Panc1 (cell line): ENCODE measurements around the gene ERFL.

Source experiments
- POLR2AphosphoS5 ChIP-seq: IDR thresholded peaks from 2 replicates; pipeline ENCODE4 v1.6.1; 2012; ENCODE audit warnings: mild to moderate bottlenecking, low read depth, low read length, moderate library complexity
- SIN3A ChIP-seq: IDR thresholded peaks from 2 replicates; pipeline ENCODE4 v1.6.1; 2012; ENCODE audit warnings: low read depth, mild to moderate bottlenecking, low read length, moderate library complexity, borderline replicate concordance; ENCODE audit not compliant: insufficient read depth
- TCF7L2 ChIP-seq: IDR thresholded peaks from 2 replicates; pipeline ENCODE4 v1.6.1; 2011; ENCODE audit warnings: mild to moderate bottlenecking, low read depth, low read length, inconsistent platforms
- TF ChIP-seq, protein P1 (sequence below): fragments of 450-650 bp; IDR thresholded peaks from 2 replicates; pipeline ENCODE4 v1.5.1; 2017; ENCODE audit warnings: mild to moderate bottlenecking
- TF ChIP-seq, protein P2 (sequence below), 2 experiments: IDR thresholded peaks; 2 replicates each; pipeline ENCODE4 v1.6.1; 2011 to 2012; ENCODE audit warnings: low read depth in 2 of 2, control low read depth in 1 of 2, low read length in 1 of 2, mild to moderate bottlenecking in 1 of 2, moderate library complexity in 1 of 2; ENCODE audit not compliant: insufficient read depth in 1 of 2

DNA sequence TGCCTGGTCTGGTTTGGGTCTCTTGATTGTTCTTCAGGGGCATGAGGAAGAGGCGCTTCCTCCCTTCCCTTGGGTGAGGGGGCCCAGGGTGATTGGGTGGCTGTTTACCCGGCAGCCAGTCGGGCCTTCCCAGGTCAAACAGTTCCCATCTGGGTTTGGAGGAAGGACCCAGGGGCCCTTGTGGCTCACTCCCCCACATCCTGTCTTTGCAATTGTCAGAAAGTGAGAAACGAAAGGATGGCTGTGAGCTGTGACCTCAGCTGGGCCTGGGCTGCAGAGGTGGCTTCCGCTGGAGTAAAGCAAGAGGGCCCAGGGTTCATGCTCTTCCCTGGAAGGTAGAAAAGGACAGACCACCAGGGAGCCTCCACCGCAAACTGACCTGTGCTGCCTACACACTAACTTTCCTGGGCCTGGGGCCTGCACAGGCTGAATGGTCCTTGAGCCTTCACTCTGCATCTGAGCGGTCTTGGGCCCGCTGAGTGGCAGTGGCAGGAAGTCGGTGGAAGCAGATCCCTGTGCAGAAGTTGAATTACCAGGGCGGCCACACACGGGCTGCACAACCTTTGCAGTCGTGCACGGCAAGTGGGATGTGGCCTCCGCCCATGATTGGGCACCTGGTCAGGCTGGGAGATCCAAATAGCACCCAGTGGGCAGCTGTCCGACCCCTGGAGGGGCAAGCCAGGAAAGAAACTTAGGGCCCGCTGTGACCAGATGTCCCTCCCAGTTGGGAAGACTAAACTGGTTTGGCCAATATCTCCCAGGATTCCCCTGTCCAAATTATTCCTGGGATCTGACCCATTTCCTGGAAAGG lies 56.5 kb downstream of the ERFL start:
- TF ChIP-seq, protein P1, sequence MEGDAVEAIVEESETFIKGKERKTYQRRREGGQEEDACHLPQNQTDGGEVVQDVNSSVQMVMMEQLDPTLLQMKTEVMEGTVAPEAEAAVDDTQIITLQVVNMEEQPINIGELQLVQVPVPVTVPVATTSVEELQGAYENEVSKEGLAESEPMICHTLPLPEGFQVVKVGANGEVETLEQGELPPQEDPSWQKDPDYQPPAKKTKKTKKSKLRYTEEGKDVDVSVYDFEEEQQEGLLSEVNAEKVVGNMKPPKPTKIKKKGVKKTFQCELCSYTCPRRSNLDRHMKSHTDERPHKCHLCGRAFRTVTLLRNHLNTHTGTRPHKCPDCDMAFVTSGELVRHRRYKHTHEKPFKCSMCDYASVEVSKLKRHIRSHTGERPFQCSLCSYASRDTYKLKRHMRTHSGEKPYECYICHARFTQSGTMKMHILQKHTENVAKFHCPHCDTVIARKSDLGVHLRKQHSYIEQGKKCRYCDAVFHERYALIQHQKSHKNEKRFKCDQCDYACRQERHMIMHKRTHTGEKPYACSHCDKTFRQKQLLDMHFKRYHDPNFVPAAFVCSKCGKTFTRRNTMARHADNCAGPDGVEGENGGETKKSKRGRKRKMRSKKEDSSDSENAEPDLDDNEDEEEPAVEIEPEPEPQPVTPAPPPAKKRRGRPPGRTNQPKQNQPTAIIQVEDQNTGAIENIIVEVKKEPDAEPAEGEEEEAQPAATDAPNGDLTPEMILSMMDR: no peak
- no peak for TF ChIP-seq SIN3A
- no peak; the same call in 1 of the 2 replicates for TF ChIP-seq POLR2AphosphoS5
- TF ChIP-seq, protein P2, sequence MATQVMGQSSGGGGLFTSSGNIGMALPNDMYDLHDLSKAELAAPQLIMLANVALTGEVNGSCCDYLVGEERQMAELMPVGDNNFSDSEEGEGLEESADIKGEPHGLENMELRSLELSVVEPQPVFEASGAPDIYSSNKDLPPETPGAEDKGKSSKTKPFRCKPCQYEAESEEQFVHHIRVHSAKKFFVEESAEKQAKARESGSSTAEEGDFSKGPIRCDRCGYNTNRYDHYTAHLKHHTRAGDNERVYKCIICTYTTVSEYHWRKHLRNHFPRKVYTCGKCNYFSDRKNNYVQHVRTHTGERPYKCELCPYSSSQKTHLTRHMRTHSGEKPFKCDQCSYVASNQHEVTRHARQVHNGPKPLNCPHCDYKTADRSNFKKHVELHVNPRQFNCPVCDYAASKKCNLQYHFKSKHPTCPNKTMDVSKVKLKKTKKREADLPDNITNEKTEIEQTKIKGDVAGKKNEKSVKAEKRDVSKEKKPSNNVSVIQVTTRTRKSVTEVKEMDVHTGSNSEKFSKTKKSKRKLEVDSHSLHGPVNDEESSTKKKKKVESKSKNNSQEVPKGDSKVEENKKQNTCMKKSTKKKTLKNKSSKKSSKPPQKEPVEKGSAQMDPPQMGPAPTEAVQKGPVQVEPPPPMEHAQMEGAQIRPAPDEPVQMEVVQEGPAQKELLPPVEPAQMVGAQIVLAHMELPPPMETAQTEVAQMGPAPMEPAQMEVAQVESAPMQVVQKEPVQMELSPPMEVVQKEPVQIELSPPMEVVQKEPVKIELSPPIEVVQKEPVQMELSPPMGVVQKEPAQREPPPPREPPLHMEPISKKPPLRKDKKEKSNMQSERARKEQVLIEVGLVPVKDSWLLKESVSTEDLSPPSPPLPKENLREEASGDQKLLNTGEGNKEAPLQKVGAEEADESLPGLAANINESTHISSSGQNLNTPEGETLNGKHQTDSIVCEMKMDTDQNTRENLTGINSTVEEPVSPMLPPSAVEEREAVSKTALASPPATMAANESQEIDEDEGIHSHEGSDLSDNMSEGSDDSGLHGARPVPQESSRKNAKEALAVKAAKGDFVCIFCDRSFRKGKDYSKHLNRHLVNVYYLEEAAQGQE (IDR thresholded peaks at IDR 0.05; ENCODE audit: insufficient read depth in 1 of 2, low read depth in 2 of 2, low read length in 1 of 2): no peak
- no peak for TF ChIP-seq TCF7L2
